Activated naive CD4-positive, alpha-beta T cell treated with anti-CD3 and anti-CD28 coated beads for 36 hours (primary cell): ENCODE results near the gene BEST2. TPM values are rescaled to one million over a fixed set of nuclear protein-coding genes. Genes with fewer than 3 reads are reported as not detected.
"Not testable (repeated sequence)": the region's sequence is repeated elsewhere in the genome, so short reads cannot be mapped to it uniquely, and the experiment has no call there.

ENCODE experiments used
- CTCF ChIA-PET: fragments of 350-600 bp; sonication (Branson Sonifier 250); formaldehyde crosslinking; loops from one replicate; lab custom pipeline; 2021; ENCODE audit warnings: antibody characterized with exemption; lab: Charles Lee
- DNase-seq: peaks from one replicate; pipeline ENCODE4 v3.0.0-alpha.2; 2020
- H3K27ac Mint-ChIP-seq: one replicate; pipeline ENCODE4 v1.8.0; 2021; ENCODE audit warnings: mild to moderate bottlenecking, mixed read lengths
- H3K27me3 Mint-ChIP-seq: one replicate; pipeline ENCODE4 v1.8.0; 2021; ENCODE audit warnings: low read depth, mixed read lengths
- H3K36me3 Mint-ChIP-seq: one replicate; pipeline ENCODE4 v1.8.0; 2021; ENCODE audit warnings: low read depth, mixed read lengths
- H3K4me1 Mint-ChIP-seq: one replicate; pipeline ENCODE4 v1.8.0; 2021; ENCODE audit warnings: low read depth, mixed read lengths
- H3K4me3 Mint-ChIP-seq: one replicate; pipeline ENCODE4 v1.8.0; 2021; ENCODE audit warnings: mild to moderate bottlenecking, moderate library complexity, mixed read lengths
- H3K9me3 Mint-ChIP-seq: one replicate; pipeline ENCODE4 v1.8.0; 2021; ENCODE audit warnings: mixed read lengths
- intact Hi-C: fragments of 100-400 bp; cut with micrococcal nuclease; formaldehyde crosslinking; loops from one replicate; pipeline ENCODE4 v1.15.1; 2023
- total RNA-seq, 2 experiments: library from RNA; stranded (reverse); gene quantifications; one replicate each; pipeline ENCODE4 v1.2.3, GENCODE V29; 2021

BEST2 gene
- total RNA-seq = not detected

- intact Hi-C loops = no loop called here
- no peak for DNase-seq
- no peak within 1 kb of the TSS for H3K4me3 Mint-ChIP-seq
Measured at GRCh38 chr19:12751635-12752034, at the start of gene BEST2. Gene BEST2 (plus strand): TSS chr19:12751791. CDS start chr19:12752593, 802 bp downstream.

DNA sequence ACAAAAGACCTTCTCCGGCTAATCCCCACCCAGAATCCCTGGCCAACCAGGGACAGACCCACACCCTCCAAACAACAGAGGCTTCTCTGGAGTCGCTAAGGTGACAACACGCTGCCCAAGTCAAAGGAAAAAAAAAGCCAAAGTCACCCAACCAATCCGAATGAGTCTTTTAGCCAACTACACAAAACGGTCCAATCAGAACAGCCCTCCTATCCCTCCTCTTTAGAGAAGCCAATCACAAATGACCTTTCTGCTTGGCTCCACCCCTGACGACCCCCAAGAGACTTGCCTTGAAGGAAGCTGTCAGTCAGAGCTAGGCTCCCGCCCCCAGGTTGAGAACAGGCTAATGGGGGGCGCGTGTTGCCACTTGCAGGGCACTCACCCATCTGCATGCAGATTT lies 48.5 kb upstream of the BEST2 start:
- Mint-ChIP-seq H3K27me3 (no peaks in the 10 kb centered on the region), H3K27ac (no peak overlapping the region), H3K4me1 (peaks cover 2% of the 10 kb centered on the region), H3K36me3 (peaks cover 44% of the 10 kb centered on the region), H3K9me3 (no peaks in the 10 kb centered on the region), H3K4me3 (no peak overlapping the region)
- DNase-seq = no peak
- CTCF ChIA-PET = interaction anchor here (1.0 kb wide), 1 partner anchor 55 kb away, joined by 3 read pairs; no protein-coding TSS in a partner anchor
- intact Hi-C loops = no loop called here

More at GRCh38 chr19:12751635-12752034, at the start of gene BEST2:
- Mint-ChIP-seq H3K36me3 (peaks cover 18% of the 10 kb centered on the region), H3K9me3 (peaks cover 4% of the 10 kb centered on the region), H3K27ac (no peak within 1 kb of the TSS), H3K4me1 (peaks cover 3% of the 10 kb centered on the region), H3K27me3 (peaks cover 29% of the 10 kb centered on the region)
- CTCF ChIA-PET = interaction anchor here (1.6 to 2.2 kb wide), 2 partner anchors 11 to 14 kb away, joined by 5 to 10 read pairs; no protein-coding TSS in a partner anchor

DNA sequence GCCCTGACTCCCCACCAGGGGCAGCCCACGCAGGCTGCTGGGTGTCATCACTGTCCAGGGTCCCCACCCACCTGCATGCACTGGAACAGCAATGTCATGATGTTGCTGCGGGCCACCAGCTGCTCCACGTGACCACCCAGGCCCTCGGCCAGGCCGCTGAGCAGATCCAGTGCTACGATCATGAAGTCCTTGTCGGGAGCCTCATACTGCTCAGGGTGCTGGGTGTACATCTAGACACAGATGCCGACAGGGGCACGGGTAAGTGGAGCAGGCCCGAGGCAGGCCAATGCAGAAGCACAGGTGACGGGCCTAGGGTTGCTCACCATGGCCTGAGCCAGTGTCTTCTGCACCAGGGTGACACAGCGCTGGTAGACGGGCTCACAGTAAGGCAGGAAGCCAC lies 46.4 kb upstream of the BEST2 start:
- Mint-ChIP-seq H3K27me3 (no peaks in the 10 kb centered on the region), H3K4me3 (no peak overlapping the region), H3K27ac (no peak overlapping the region), H3K36me3 (peaks cover 43% of the 10 kb centered on the region), H3K4me1 (no peaks in the 10 kb centered on the region), H3K9me3 (no peaks in the 10 kb centered on the region)
- CTCF ChIA-PET = no interaction called here
- DNase-seq = no peak
- intact Hi-C loops = no loop called here

GRCh38 chr19:12705654-12706331 lies 45.8 kb upstream of the BEST2 start:
- intact Hi-C loops = no loop called here
- no peak overlapping the region for H3K4me3 Mint-ChIP-seq
- peaks cover 48% of the 10 kb centered on the region for H3K36me3 Mint-ChIP-seq
- H3K9me3 Mint-ChIP-seq = no peaks in the 10 kb centered on the region
- CTCF ChIA-PET = interaction anchor here (0.5 to 1.1 kb wide), 2 partner anchors 13 to 76 kb away, joined by 3 to 6 read pairs; no protein-coding TSS in a partner anchor
- no peaks in the 10 kb centered on the region for H3K4me1 Mint-ChIP-seq
- H3K27ac Mint-ChIP-seq = no peak overlapping the region
- H3K27me3 Mint-ChIP-seq = no peaks in the 10 kb centered on the region
- DNase-seq = no peak

DNA sequence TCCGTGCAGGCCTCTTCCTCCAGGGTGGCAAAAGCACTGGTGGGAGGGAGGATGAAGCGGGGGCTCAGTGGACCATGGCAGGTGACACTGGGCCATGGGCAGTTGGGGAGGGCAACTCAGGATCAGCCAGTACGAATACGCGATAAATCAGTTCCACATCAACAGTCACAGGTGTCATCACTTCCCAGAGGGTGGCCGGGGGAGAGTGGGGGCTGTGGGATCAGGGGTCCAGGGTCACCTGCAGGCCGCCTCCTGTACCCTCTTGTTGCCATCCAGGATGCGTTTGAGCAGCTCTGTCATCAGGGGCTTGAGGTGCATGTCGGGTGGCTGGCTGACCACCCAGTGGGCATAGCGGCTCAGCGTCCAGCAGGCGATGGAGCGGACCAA lies 45.3 kb upstream of the BEST2 start:
- Mint-ChIP-seq H3K36me3 (peaks cover 44% of the 10 kb centered on the region), H3K9me3 (no peaks in the 10 kb centered on the region), H3K27ac (no peak overlapping the region), H3K4me1 (no peaks in the 10 kb centered on the region), H3K4me3 (no peak overlapping the region), H3K27me3 (no peaks in the 10 kb centered on the region)
- CTCF ChIA-PET = interaction anchor here (1.1 kb wide), 1 partner anchor 12 kb away, joined by 3 read pairs; no protein-coding TSS in a partner anchor
- intact Hi-C loops = no loop called here
- no peak for DNase-seq

- no peak for DNase-seq
- H3K36me3 Mint-ChIP-seq = peaks cover 37% of the 10 kb centered on the region
- no peaks in the 10 kb centered on the region for H3K27me3 Mint-ChIP-seq
- H3K4me3 Mint-ChIP-seq = no peak overlapping the region
- H3K4me1 Mint-ChIP-seq = no peaks in the 10 kb centered on the region
- H3K9me3 Mint-ChIP-seq = no peaks in the 10 kb centered on the region
- no peak overlapping the region for H3K27ac Mint-ChIP-seq
- CTCF ChIA-PET = interaction anchor here (0.6 kb wide), 1 partner anchor 47 kb away, joined by 3 read pairs; no protein-coding TSS in a partner anchor
- intact Hi-C loops = no loop called here
Measured at GRCh38 chr19:12708641-12709040, 43.0 kb upstream of the BEST2 start.

- no peak overlapping the region for H3K27ac Mint-ChIP-seq
- DNase-seq = no peak
- CTCF ChIA-PET = no interaction called here
- H3K4me3 Mint-ChIP-seq = no peak overlapping the region
- H3K27me3 Mint-ChIP-seq = no peaks in the 10 kb centered on the region
- no peaks in the 10 kb centered on the region for H3K4me1 Mint-ChIP-seq
- H3K9me3 Mint-ChIP-seq = no peaks in the 10 kb centered on the region
- peaks cover 29% of the 10 kb centered on the region for H3K36me3 Mint-ChIP-seq
- intact Hi-C loops = no loop called here
Measured at GRCh38 chr19:12711187-12711586, 40.4 kb upstream of the BEST2 start.

DNA sequence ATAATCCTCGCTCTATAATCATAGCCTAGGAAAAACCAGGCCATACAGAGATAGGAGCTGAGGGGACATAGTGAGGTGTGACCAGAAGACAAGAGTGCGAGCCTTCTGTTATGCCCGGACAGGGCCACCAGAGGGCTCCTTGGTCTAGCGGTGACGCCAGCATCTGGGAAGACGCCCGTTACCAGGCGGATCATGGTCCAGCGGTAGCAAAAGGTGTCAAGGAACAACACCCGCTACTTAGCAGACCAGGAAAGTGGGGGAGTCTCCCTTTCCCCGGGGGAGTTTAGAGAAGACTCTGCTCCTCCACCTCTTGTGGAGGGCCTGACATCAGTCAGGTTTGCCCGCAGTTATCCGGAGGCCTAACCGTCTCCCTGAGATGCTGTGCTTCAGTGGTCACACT lies 39.5 kb upstream of the BEST2 start:
- peak; percentile 23 for DNase-seq
- H3K4me1 Mint-ChIP-seq, H3K27ac Mint-ChIP-seq, intact Hi-C loops, H3K4me3 Mint-ChIP-seq, H3K9me3 Mint-ChIP-seq, CTCF ChIA-PET, H3K27me3 Mint-ChIP-seq: not testable (repeated sequence)
- H3K36me3 Mint-ChIP-seq = peaks cover 31% of the 10 kb centered on the region

GRCh38 chr19:12713304-12713703 lies 38.3 kb upstream of the BEST2 start:
- CTCF ChIA-PET = interaction anchor here (2.0 kb wide), 1 partner anchor 134 kb away, joined by 6 read pairs; no protein-coding TSS in a partner anchor
- H3K9me3 Mint-ChIP-seq, DNase-seq, H3K4me3 Mint-ChIP-seq, intact Hi-C loops, H3K27ac Mint-ChIP-seq, H3K27me3 Mint-ChIP-seq, H3K4me1 Mint-ChIP-seq: not testable (repeated sequence)
- H3K36me3 Mint-ChIP-seq = peaks cover 31% of the 10 kb centered on the region

DNA sequence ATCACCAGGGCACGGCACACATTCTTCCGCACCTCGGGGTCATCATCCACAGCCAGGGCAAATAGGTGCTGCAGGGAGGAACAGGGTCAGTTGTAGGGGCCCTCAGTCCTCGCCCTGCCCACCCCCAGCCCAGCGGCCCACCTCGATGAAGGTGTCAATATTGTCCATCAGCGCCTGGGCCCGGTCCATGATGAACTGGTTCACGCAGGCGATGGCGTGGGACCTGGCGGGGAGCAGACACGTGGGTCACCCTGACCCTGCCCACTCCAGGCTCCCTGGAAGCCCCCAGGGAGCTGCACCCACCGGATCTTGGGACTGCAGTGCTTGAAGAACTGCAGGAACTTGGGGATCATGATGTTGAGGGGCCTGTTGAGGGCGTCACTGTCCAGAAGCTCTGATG lies 36.5 kb upstream of the BEST2 start:
- Mint-ChIP-seq H3K27ac (no peak overlapping the region), H3K4me1 (peaks cover 17% of the 10 kb centered on the region), H3K27me3 (no peaks in the 10 kb centered on the region), H3K36me3 (peaks cover 37% of the 10 kb centered on the region), H3K9me3 (no peaks in the 10 kb centered on the region), H3K4me3 (no peak overlapping the region)
- no peak for DNase-seq
- CTCF ChIA-PET = interaction anchor here (0.6 to 1.6 kb wide), 3 partner anchors 14 to 132 kb away, joined by 3 to 4 read pairs (median 3); no protein-coding TSS in a partner anchor
- intact Hi-C loops = no loop called here

- DNase-seq = no peak
- H3K36me3 Mint-ChIP-seq = peaks cover 36% of the 10 kb centered on the region
- intact Hi-C loops = no loop called here
- H3K4me3 Mint-ChIP-seq = no peak overlapping the region
- peaks cover 23% of the 10 kb centered on the region for H3K4me1 Mint-ChIP-seq
- H3K9me3 Mint-ChIP-seq = no peaks in the 10 kb centered on the region
- CTCF ChIA-PET = interaction anchor here (1.2 to 1.6 kb wide), 3 partner anchors 13 to 131 kb away, joined by 3 to 4 read pairs (median 4); partner anchors contain the start of gene FBXW9
- H3K27ac Mint-ChIP-seq = no peak overlapping the region
- H3K27me3 Mint-ChIP-seq = no peaks in the 10 kb centered on the region
Measured at GRCh38 chr19:12715929-12716328, 35.7 kb upstream of the BEST2 start.

GRCh38 chr19:12720296-12720695 lies 31.3 kb upstream of the BEST2 start:
- intact Hi-C loops = no loop called here
- H3K4me1 Mint-ChIP-seq = peaks cover 33% of the 10 kb centered on the region
- H3K27ac Mint-ChIP-seq = peak overlapping the region; percentile 50
- no peak for DNase-seq
- no peaks in the 10 kb centered on the region for H3K9me3 Mint-ChIP-seq
- CTCF ChIA-PET = interaction anchor here (0.6 to 1.5 kb wide), 5 partner anchors 9 to 183 kb away, joined by 3 to 4 read pairs (median 3); no protein-coding TSS in a partner anchor
- peak overlapping the region; percentile 93 for H3K4me3 Mint-ChIP-seq
- H3K36me3 Mint-ChIP-seq = peaks cover 38% of the 10 kb centered on the region
- no peaks in the 10 kb centered on the region for H3K27me3 Mint-ChIP-seq
